ENCODE results near the gene RNF121. TPM values are rescaled to one million over a fixed set of nuclear protein-coding genes. Genes with fewer than 3 reads are reported as not detected.

Gene RNF121
- total and polyA plus RNA-seq, 2 donors (not counting 1 experiment from before 2014, with no cell fraction given): 29.6 to 48.6 TPM

DNA sequence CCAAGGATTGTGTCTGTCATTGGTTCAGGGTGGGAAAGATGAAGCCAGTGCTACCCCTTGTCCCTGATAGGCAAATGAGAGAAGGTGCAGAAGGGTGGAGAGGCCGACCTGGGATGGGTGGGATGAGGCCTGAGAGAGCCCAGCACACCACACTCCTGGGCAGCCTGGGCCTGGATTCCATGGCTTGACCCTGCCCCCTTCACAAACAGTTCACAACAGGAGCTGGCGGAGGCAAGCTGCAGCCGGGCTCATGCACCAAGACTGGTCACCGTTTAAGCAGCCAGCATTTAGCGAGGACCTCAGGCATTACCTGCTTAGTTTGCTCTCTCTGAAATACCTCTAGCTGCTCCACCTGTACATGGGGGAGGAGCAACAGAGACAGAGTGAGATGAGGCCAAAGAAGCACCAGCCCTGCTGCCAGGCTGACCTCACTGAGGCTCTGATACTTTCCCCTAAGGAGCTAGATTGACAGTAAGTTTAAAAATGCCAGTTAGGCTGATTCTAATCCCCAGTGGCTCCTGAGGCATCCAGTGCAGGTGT, 83.3 kb downstream of the RNF121 start:
- Histone ChIP-seq H3K27ac (ENCODE audit: insufficient read depth, low read length) (peak overlapping the region; percentile 53), H4K20me1 (ENCODE audit: control insufficient read depth, extremely low read depth, insufficient read depth, low read length) (no peaks in the 10 kb centered on the region), H2AFZ (ENCODE audit: low read length) (no peak overlapping the region), H3K4me3 (replicated peaks in 1 of 4; ENCODE audit: control extremely low read depth in 1 of 4, insufficient read depth in 1 of 4, low read depth in 3 of 4, low read length in 4 of 4) (no peak overlapping the region), H3K4me1 (ENCODE audit: control insufficient read depth, extremely low read depth, insufficient read depth, low read length) (peaks cover 23% of the 10 kb centered on the region), H3K36me3 (ENCODE audit: control insufficient read depth, insufficient read depth, low read length) (peaks cover 64% of the 10 kb centered on the region), H3K27me3 (ENCODE audit: control insufficient read depth, insufficient read depth, low read length) (no peaks in the 10 kb centered on the region), H3K4me2 (ENCODE audit: extremely low read depth, insufficient read depth, low read length) (no peak overlapping the region), H3K79me2 (ENCODE audit: control insufficient read depth, insufficient read depth, low read length) (peaks cover 17% of the 10 kb centered on the region), H3K9me3 (ENCODE audit: control insufficient read depth, insufficient read depth, low read depth, low read length) (no peaks in the 10 kb centered on the region), H3K9ac (ENCODE audit: insufficient read depth, low read length) (no peak overlapping the region)
- TF ChIP-seq EZH2 (IDR thresholded peaks at IDR 0.05; ENCODE audit: low read length, missing control alignments): no peak
- TF ChIP-seq, protein P1, sequence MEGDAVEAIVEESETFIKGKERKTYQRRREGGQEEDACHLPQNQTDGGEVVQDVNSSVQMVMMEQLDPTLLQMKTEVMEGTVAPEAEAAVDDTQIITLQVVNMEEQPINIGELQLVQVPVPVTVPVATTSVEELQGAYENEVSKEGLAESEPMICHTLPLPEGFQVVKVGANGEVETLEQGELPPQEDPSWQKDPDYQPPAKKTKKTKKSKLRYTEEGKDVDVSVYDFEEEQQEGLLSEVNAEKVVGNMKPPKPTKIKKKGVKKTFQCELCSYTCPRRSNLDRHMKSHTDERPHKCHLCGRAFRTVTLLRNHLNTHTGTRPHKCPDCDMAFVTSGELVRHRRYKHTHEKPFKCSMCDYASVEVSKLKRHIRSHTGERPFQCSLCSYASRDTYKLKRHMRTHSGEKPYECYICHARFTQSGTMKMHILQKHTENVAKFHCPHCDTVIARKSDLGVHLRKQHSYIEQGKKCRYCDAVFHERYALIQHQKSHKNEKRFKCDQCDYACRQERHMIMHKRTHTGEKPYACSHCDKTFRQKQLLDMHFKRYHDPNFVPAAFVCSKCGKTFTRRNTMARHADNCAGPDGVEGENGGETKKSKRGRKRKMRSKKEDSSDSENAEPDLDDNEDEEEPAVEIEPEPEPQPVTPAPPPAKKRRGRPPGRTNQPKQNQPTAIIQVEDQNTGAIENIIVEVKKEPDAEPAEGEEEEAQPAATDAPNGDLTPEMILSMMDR (conservative IDR thresholded peaks at IDR 0.05 in 1 of 2, IDR thresholded peaks at IDR 0.05 in 1 of 2; ENCODE audit: low read depth in 1 of 2, low read length in 2 of 2): no peak
- DNase-seq (ENCODE audit: low read depth in 2 of 2): no peak

DNA sequence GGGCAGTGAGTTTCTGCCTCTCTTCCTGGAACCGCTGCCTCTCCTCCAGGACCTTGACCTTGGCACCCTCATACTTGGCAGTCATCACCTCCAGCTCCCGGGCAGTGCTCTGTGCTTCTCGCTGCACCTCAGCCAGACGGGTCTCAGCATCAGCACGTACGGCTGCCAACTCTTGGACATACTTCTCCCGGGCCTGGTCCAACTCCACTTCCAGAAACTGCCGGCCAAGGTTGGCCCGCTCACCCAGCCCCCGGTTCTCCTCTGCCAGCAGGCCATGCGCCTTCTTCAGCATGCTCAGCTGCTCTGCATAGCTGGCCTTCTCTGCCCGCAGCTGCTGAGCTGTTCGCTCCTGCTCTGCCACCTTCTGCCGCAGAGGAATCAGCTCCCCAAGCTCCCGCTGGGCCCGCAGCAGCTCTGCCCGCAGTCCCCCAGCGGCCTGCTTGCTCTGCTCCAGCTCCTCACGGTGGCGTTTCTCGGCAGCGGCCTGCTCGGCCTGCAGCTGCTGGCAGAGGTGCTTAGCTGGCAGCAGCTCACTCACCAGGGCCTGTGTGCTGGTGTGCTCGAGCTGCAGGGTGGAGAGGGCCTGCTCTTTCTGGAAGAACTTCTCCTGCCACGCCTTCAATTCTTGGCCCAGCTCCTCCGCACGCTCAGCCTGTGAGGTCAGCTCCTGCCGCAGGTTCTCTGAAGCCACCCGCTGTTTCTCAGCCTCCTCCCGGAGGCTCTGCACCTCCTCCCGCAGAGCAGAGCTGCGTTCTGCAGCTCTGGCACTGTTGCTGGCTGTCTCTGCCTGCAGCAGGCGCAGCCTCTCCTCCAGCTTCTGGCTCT, 84.3 kb downstream of the RNF121 start:
- peak; percentile 85 to 93 for DNase-seq (ENCODE audit: low read depth in 2 of 2)
- Histone ChIP-seq H3K36me3 (ENCODE audit: control insufficient read depth, insufficient read depth, low read length) (peaks cover 71% of the 10 kb centered on the region), H3K9ac (ENCODE audit: insufficient read depth, low read length) (no peak overlapping the region)

More for the DNA sequence above, 84.3 kb downstream of the RNF121 start:
- no peak overlapping the region for H2AFZ ChIP-seq (ENCODE audit: low read length)
- H3K79me2 ChIP-seq (ENCODE audit: control insufficient read depth, insufficient read depth, low read length): peaks cover 17% of the 10 kb centered on the region
- H3K4me1 ChIP-seq (ENCODE audit: control insufficient read depth, extremely low read depth, insufficient read depth, low read length): peaks cover 23% of the 10 kb centered on the region
- H3K27me3 ChIP-seq (ENCODE audit: control insufficient read depth, insufficient read depth, low read length): no peaks in the 10 kb centered on the region
- H3K4me2 ChIP-seq (ENCODE audit: extremely low read depth, insufficient read depth, low read length): peak overlapping the region; percentile 73
- H3K9me3 ChIP-seq (ENCODE audit: control insufficient read depth, insufficient read depth, low read depth, low read length): no peaks in the 10 kb centered on the region
- no peak overlapping the region for H3K4me3 ChIP-seq (replicated peaks in 1 of 4; ENCODE audit: control extremely low read depth in 1 of 4, insufficient read depth in 1 of 4, low read depth in 3 of 4, low read length in 4 of 4)
- no peaks in the 10 kb centered on the region for H4K20me1 ChIP-seq (ENCODE audit: control insufficient read depth, extremely low read depth, insufficient read depth, low read length)
- peak overlapping the region; percentile 53 for H3K27ac ChIP-seq (ENCODE audit: insufficient read depth, low read length)
- TF ChIP-seq, protein P1 (conservative IDR thresholded peaks at IDR 0.05 in 1 of 2, IDR thresholded peaks at IDR 0.05 in 1 of 2; ENCODE audit: low read depth in 1 of 2, low read length in 2 of 2): no peak
- no peak for TF ChIP-seq EZH2 (IDR thresholded peaks at IDR 0.05; ENCODE audit: low read length, missing control alignments)

Measured in fibroblast of lung (primary cell).